Panc1 (cell line): ENCODE data around the gene PLGRKT.

Experiments
- POLR2AphosphoS5 ChIP-seq: IDR thresholded peaks from 2 replicates; pipeline ENCODE4 v1.6.1; 2012; ENCODE audit warnings: mild to moderate bottlenecking, low read depth, low read length, moderate library complexity
- TCF7L2 ChIP-seq: IDR thresholded peaks from 2 replicates; pipeline ENCODE4 v1.6.1; 2011; ENCODE audit warnings: mild to moderate bottlenecking, low read depth, low read length, inconsistent platforms
- TF ChIP-seq, protein P1 (sequence below): fragments of 450-650 bp; IDR thresholded peaks from 2 replicates; pipeline ENCODE4 v1.5.1; 2017; ENCODE audit warnings: mild to moderate bottlenecking

GRCh38 chr9:5419987-5420386 is 17.7 kb downstream of the PLGRKT start:
- TF ChIP-seq, protein P1, sequence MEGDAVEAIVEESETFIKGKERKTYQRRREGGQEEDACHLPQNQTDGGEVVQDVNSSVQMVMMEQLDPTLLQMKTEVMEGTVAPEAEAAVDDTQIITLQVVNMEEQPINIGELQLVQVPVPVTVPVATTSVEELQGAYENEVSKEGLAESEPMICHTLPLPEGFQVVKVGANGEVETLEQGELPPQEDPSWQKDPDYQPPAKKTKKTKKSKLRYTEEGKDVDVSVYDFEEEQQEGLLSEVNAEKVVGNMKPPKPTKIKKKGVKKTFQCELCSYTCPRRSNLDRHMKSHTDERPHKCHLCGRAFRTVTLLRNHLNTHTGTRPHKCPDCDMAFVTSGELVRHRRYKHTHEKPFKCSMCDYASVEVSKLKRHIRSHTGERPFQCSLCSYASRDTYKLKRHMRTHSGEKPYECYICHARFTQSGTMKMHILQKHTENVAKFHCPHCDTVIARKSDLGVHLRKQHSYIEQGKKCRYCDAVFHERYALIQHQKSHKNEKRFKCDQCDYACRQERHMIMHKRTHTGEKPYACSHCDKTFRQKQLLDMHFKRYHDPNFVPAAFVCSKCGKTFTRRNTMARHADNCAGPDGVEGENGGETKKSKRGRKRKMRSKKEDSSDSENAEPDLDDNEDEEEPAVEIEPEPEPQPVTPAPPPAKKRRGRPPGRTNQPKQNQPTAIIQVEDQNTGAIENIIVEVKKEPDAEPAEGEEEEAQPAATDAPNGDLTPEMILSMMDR: no peak
- TF ChIP-seq POLR2AphosphoS5: no peak
- TF ChIP-seq TCF7L2: no peak
